Measurements from ENCODE around the gene PRKCZ.

DNA sequence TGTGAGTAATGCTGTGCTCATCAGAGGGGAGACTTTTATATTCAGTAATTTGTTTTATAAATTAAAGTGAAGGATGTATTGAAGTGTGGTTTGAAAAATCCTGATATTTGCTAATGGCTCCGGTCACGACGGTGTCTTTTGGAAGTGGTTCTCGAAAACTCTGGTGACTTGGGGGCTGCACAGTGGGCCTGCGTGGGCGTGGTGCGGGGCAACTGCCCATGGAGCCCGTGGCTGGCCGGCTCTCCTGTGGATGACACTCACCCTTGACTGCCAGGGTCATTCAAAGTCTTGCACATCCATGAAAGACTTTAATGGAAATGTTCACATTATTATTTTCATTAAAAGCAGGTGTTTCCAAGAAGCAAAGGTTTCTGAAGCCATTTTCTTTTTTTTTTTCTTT, 136.7 kb downstream of the PRKCZ start:
- TF ChIP-seq, protein P1, sequence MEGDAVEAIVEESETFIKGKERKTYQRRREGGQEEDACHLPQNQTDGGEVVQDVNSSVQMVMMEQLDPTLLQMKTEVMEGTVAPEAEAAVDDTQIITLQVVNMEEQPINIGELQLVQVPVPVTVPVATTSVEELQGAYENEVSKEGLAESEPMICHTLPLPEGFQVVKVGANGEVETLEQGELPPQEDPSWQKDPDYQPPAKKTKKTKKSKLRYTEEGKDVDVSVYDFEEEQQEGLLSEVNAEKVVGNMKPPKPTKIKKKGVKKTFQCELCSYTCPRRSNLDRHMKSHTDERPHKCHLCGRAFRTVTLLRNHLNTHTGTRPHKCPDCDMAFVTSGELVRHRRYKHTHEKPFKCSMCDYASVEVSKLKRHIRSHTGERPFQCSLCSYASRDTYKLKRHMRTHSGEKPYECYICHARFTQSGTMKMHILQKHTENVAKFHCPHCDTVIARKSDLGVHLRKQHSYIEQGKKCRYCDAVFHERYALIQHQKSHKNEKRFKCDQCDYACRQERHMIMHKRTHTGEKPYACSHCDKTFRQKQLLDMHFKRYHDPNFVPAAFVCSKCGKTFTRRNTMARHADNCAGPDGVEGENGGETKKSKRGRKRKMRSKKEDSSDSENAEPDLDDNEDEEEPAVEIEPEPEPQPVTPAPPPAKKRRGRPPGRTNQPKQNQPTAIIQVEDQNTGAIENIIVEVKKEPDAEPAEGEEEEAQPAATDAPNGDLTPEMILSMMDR (IDR thresholded peaks at IDR 0.05), result no peak
- TF ChIP-seq POLR2A (IDR thresholded peaks at IDR 0.05), result no peak
